COR-L47 (cell line): ENCODE data around the gene LRIG1.

Source experiments
- DNase-seq: peaks from one replicate; lab custom pipeline; 2025; lab: John Stamatoyannopoulos, UW

LRIG1 gene

DNA sequence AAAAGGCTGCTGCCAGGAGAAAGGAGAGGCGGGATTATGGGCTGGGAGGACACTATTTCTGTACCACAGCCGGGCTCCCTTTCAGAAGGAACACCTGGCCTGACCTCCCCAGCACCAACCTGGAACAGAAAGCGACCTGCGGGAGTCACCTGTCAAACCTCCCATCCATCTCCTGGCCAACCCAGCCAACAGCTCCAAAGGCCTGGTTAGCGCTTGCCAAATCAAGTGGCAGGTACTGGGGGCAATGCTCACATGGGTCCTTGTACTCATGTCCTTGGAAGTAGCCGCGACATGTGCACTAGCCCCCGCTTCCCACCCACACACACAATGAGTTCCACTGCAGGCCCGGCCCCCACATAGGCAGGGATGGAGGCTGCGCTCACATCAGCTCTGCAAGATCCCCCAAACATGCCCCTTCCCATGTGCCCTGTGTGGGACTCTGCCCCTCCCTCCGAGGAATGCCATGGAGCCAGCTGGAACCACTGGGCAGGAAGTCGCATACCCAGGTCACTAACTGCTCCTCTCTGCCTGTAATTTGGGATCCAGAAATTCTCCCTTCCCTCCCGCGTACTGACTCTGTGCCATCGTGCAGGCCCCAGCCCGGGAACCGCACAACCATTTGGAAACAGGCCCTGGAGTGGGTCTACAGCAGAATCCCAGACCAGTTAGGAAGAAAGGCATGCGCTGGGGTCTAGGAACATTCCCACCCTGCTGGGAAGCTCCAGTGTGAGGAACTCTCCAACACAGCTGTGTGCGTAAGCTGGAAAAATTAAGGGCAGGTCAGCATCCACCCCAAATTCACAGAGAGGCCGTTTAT lies 98.9 kb downstream of the LRIG1 start:
- no peak for DNase-seq

DNA sequence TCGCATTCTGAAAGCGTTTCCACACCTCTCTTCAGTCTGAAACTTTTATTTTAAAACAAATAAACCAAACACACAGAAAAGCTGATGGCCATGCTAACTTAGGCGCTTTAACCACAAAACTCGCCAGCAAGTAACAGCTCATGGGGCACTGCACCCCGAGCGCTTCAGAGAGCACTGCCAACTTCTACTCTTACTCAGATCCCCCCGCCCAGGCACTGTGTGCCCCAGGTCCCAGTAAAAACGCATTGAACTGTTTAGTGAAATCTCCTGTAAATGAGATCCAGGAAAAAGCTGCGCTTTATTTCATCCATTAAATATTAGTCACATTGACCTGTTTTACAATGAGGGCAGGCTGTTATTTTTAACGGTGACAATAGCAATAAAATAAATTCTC lies 99.7 kb downstream of the LRIG1 start:
- DNase-seq, result no peak

DNA sequence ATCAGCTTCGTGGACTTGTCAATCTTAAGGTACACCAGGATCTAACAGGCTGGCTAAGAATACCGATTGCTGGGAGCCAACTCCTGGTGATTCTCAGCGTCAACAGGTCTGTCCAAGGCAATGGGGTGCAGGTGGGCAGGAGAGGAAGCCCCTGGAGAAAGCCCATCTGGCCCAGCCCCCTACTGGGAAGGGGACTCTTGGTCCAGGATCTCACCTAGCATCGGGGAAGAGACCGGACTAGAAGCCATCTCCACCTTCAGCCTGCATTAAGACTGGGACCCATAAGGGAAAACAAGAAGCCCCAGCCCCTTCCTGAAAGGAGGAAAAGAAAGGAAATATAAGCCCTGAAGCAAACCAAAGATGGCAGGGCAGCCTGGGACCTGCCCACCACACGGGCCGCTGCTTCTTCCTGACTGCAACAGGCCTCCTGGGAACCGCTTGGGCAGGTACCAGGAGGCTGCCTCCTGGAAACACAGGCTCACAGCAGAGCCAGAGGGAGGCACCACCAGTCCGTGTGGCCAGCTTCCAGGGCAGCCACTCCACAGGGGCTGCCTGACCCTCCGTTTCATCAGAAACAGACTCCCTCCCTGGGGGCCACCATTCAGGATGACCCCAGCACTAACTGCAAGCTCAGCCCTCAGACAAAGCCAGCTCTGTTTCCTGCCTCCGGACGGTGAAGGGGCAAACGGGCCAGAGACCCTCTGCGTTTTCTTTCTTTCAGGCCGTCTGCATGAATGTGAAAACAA lies 100.2 kb downstream of the LRIG1 start:
- no peak for DNase-seq

DNA sequence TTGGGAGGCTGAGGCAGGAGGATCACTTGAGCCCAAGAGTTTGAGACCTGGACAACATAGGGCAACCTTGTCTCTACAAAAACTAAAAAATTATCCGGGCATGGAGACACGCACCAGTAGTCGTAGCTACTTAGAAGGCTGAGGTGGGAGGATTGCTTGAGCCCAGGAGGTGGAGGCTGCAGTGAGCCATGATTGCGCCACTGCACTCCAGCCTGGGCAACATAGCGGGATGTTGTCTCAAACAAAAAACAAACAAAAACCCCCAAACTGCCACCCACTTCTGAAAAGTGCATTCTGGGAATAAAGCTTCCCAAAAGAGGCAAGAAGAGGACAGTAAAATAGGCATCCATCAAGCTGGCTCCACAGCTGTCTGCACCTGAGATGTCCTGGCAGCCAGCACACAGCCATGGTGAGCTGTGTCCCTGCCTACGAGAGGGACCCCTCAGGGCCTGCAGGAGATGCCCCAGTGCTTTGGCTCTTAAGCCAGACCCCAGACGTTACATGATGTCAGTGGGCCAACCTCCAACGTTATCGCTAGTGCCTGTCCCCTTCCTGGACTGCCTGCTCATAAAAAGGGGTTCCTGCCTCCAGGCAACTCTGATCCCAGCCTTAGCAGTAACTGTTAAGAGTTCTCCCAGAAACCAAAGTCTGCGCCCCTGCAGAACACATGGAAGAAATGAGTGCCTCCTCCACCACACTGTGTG lies 101.1 kb downstream of the LRIG1 start:
- no peak for DNase-seq

DNA sequence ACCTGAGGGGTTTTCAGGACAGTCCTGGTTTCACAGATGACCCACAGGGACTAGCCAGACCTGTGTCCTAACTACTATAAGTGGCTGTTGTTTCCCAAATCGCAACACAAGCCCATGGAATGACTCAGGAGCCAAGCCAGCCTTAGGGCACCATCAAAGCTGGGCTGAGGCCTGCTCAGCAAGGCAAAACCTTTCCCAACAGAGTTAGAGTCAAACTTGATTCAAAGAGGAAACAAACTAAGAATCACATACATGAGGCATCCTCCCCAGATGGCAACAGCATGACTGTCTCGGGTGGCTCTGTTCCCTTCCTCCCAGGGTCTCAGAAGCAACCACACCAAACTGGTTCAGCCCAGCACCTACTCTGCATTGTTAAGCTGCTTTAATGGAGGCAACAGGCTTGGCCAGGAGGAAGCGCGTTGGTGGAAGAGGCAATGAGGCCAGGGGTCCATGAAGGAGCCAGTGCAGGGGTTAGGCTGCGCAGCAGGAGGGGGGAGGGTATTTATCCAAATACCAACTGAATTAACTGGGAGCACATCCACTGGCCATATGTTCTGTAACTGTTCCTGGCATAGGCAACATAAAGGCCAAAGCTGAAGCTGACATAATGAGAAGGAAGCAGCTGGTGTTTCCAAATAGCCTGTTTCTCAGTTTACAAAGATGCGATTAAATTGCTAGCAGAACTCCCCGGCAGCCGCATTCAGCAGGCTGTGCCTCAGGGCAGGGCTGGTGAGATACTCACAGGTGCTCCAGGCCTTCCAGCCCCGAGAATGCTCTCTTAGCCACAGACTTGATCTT lies 102.4 kb downstream of the LRIG1 start:
- DNase-seq, result peak; percentile 18

DNA sequence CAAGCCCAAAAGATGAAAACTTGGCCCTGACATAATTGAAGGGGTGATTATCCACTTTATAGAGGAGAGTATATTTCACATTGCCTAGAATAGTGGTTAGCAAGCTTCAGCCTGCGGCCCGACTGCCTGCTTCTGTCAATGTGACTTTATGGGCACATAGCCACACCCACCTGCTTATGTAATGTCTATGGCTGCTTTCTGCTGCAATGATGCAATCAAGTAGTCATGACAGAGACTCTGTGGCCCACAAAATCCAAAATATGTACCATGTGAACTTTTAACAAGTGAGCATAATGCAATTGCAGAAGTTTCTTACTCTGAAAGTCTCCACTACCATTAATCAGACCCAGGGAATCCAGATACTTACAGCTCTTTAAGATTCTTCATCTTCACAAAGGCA lies 103.1 kb downstream of the LRIG1 start:
- no peak for DNase-seq

DNA sequence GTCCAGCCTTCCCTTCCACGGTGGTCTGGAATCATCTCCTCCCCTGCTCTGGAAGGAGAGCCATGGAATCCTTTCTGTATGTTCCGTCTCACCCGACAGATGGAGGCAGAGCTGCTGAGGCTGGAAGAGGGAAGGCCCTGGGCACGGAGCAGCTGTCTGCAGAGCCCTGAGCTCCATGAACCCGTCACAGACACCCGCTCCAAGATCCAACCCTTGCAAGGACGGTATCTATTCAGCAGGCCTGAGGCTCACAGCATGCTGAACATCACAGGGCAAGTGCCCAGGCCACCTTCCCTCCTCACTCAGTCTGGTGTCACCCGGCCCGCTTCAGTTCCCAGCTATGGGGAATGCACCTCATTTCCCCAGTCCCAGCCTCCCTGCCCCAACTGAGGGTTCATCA lies 103.9 kb downstream of the LRIG1 start:
- no peak for DNase-seq

DNA sequence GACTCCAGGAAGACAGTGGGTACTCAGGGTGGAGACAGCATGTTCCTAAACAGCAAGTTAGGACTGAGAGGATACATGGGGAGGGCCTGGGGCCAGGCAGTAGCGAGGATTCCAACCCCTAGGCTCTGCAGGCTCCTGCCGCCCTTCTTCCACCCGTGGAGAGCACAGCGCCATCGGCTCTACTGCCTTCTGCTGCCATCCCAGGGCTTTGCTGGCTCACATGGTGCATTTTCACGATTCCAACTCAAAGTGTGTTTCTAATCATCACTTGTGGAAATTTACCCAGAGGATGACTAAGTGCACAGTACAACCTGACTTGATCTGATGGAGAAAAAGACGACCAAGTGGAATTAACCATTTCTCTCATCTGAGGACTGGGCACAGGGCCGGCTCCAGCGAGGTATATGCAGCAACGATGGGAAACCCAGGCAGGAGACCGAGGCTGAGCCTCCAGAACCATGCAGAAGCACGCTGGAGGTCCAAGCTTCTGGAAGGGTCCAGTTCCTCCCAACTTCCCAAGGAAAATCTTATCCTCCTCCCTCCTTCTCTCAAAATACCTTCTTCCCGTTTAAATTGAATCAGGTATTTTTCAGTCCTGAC lies 104.6 kb downstream of the LRIG1 start:
- DNase-seq, result no peak

DNA sequence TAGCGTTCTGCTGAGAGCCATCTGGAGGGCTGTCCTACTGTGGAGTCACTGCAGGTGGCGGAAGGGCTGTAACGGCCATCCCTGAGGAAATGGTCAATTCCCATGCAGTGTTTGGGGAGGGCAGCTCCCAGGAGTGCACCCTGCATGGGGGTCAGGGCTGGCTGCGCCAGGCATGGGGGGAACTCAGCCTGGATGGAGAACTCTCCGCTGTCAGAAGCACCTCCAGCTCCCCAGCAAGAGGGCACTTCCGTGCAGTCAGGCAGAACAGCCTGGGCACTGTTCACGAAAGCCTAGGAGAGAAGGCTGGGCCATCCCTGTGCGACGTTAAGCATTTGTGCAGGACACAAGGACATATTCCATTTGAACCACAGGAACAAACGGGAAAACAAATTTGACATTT lies 105.2 kb downstream of the LRIG1 start:
- no peak for DNase-seq

DNA sequence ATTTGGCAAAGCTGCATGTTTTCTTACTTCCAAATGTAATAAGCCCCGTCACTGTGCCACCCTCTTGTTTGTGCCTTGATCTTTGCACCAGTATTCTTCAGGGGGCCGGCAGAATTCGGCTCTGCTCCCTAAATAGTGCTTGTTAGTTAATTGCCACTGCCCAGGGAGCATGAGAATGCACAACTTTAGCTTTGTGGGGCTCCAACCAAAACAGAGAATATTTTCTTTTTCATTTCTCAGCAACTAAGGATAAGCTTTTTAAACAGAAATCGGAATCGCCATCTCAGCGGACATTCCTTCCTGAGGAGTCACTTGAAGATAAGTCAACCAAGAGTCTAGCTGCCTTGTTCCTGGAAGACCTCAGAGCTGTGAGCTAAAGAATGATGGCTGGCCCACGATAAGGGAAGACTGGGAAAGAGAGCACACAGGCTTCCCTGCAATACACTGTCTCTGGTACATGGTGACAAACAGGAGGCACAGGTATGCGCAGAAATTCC lies 106.0 kb downstream of the LRIG1 start:
- no peak for DNase-seq

DNA sequence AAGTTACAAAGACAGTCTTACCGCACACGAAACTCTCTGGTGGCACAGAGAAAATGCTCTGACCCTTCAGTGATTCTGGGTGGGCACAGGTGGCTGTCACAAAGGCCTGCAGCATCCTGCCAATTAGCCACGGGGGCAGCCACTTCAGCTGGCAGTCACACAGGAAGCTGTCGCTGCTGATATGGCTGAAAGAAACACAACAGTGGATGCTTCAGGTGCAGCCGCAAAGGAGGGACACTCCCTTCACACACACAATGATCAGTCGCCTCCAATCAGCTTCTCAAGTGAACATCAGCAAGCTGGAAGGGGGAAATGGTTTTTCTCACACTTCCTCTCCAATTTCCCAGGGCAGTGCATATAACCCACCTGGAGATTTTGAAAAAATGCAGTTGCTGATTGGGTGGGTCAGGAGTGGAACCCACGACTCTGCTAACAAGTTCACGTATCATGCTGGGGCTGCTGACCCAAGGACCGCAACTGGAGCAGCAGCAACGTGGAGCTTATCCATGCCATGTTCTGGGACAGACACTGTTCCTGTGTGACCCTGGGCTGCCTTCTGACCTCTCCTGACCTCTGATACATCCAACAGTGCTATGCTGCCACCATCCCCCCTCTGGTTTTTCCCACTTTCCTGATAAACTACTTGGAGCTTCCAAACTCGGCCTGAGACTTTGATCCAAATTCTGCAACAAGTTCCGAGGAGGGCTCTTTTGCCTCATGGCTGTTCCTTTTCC lies 106.6 kb downstream of the LRIG1 start:
- peak; percentile 33 for DNase-seq

DNA sequence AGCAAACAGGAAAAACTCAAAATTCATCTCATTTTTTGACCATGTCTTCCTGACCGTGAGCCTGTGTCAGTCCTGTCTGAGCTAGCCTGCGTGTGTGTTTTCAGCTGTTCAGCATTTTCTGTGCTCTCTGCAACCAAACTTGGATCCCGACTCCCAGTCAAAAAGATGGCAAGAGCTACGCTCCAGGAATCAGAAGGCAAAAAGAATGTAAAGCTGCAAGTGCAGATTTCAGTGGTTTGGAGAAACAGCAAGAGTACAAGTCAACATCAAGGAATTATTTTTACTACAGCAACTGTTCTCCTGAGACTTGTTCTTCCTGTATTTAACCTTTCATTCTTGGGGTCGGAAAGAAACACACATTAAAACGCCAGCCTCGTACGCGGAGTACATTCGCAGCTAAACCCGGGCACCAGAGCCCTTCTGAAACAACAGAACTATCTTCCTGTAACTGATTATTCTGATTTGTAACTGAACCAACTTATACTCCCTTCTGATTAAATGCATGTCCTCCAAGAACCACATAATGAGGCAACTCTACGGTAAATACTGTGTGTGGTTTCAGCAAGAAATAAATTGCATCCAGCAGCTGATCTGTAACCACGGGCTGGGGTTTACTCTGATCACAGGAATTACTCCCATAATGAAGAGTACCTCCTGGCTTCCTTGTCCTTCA lies 107.4 kb downstream of the LRIG1 start:
- no peak for DNase-seq

DNA sequence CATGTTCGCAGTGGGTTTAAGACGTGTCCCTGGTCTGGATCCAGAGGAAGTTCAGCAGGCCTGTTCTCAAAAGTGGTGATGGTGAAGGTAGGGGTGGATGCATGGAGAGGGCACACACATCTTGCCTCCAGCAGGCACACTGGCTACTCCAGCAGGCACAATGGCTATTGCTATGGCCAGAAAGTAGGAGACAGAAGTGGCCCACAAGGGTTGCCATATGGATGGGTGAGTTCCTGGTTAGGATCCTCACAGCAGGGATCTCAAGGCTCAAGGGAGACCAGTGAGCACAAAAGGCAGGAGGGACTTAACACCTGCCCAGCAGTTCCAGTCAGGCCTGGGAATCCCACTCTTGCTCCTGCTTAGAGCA lies 107.9 kb downstream of the LRIG1 start:
- no peak for DNase-seq

DNA sequence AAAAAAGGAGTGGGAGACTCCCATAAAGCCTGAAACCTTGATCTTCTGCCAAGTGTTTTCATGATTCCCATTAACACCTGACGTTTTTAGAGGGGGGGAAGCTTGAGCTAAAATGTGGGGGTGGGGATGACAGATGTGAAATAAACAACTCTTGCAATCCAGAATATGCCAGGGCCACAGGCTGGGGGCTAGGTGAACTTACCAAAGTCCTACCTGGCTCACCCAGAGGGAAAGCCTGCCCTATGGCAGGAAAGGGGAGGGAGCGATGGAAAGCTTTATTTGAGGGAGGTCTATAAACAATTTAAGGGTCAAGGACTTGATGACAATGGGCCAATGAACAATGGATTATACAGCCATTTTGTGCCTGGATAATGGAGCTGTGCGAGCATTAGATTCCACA lies 108.3 kb downstream of the LRIG1 start:
- no peak for DNase-seq

DNA sequence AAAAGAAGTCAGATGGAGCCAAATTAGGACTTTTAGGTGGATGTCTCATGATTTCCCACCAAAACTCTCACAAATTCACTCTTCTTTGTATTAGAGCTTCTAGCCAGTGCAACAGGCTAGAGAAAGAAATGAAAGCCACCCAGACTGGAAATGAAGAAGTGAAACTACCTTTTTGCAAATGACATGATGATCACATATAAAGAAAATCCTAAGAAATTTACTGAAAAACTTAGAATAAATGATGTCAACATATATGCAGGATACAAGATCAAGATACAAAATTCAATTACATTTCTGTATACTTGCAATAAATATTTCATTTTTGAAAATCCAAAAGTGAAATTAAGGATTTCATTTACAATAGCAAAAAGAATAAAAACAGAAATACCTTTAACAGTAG lies 110.8 kb downstream of the LRIG1 start:
- no peak for DNase-seq

DNA sequence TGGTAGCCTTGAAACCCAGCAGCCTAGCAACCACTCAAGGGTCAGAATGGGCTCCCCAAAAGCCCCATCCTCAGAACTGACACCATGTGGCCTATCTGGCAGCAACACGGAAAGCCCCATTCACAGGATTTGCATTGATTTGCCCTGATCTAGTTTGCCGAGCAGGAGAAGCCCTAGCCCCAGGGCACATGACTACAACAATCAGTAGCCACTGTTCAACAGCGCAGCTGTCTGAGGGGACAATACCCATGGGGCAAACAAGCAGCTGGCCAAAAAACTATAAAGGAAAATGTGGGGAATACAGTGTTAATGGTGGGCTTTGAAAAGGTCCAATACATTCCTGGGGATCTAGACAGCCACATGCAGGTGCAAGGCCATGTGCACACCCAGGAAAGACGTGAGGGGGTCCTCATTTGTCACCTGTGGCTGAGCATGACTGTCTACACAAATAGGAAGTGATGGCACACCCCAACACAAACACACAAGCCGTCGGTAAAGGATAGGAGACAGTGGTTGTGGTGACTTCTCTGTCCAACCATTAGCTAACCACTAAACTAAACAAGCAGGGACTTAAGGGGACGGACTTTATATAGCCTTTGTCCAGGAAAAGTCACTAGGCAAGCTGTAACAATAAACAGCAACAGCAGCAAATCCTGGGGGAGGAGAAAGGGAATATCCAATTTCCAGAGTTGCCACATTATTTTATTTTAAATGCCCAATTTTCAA lies 113.7 kb downstream of the LRIG1 start:
- DNase-seq, result no peak

DNA sequence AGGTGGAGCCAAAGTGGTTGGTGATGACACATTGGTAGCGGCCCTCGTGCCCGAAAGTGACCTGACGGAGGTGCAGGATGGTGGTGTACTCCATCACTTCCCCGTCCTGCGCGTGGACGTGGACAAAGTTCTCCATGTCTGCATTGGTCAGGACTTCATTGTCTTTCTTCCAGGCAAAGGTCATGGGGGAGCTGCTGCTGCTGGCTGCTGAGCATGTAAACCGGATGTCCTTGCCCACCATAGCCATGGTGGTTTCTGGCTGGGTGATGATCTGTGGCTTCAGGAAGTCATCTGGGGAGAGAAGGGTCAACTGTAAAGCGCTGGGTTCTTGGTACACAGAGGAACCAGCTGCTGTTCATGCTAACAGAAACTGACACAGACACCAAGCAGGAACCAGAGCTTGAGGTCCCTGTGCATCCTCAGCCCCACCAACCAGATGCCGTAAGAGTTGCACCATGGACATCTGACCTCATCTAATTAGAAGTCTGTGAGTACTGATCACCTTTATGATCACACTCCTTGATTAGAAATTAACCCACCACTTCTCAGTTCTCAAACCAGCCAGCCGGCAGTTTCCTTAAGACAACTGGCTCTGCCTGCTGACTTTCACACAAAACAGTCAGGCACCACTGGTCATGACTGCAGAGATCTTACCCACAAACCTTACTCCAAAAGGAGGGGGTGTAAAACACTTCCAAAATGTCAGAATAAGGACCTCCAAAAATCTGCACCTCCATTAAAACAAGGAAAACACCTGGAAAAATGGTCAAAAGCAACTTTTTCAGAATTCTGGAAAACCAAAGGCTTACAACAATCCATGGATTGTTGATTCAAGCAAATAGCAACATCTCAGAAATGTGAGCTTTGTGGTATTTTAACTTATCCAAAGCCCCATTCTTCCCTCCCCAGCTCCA lies 114.6 kb downstream of the LRIG1 start:
- DNase-seq, result no peak

DNA sequence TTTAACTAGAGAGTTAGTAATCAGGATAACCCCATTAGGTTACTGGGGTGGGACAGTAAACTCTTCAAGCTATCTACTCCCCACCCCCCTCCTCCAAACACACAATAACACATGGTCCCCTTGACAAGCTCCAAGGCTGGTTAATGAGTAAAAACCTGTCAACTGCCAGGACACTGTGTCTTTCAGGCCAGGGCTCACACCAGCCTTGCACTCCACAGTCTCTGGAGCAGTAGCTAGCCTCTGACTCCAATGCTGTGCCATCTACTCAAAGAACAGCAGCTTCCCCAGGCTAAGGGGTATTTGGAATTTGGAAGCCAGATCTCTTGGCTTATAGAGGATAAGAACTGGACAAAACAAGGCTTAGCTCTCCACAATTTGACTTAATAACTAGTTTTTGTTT lies 115.8 kb downstream of the LRIG1 start:
- DNase-seq, result no peak
